ENCODE data around the gene KRTAP10-7.
"Not testable (repeated sequence)": the region's sequence is repeated elsewhere in the genome, so short reads cannot be mapped to it uniquely, and the experiment has no call there.

Gene KRTAP10-7

GRCh38 chr21:44609193-44609592 lies 8.8 kb downstream of the KRTAP10-7 start:
- Histone ChIP-seq H3K36me3 (ENCODE audit: control insufficient read depth, low read length) (no peaks in the 10 kb centered on the region), H3K4me2 (ENCODE audit: low read length) (no peak overlapping the region), H3K79me2 (ENCODE audit: control insufficient read depth, low read length) (no peaks in the 10 kb centered on the region), H4K20me1 (ENCODE audit: control insufficient read depth, insufficient read depth, low read depth, low read length) (no peaks in the 10 kb centered on the region), H3K9me2 (replicated peaks; ENCODE audit: control insufficient read depth, low read length) (no peaks in the 10 kb centered on the region), H3K4me3 (ENCODE audit: low read length) (no peak overlapping the region), H3K27ac (ENCODE audit: low read depth, low read length) (no peak overlapping the region), H3K4me1 (ENCODE audit: control insufficient read depth, low read length) (no peaks in the 10 kb centered on the region), H3F3A (ENCODE audit: control insufficient read depth, insufficient read depth) (no peaks in the 10 kb centered on the region), H3K9me3 (ENCODE audit: control insufficient read depth, insufficient read depth, low read length) (peaks cover 14% of the 10 kb centered on the region), H3K27me3 (ENCODE audit: control insufficient read depth, low read length) (no peaks in the 10 kb centered on the region)
- no peak for TF ChIP-seq CTCF (IDR thresholded peaks at IDR 0.05; ENCODE audit: low read depth, low read length, poor library complexity, severe bottlenecking)
- TF ChIP-seq EZH2phosphoT487 (IDR thresholded peaks at IDR 0.05; ENCODE audit: borderline replicate concordance, low read length), result no peak

- not testable (repeated sequence) for H4K20me1 ChIP-seq (ENCODE audit: control insufficient read depth, insufficient read depth, low read depth, low read length); H3K4me2 ChIP-seq (ENCODE audit: low read length)
Observed at GRCh38 chr21:44610157-44610843, 9.9 kb downstream of the KRTAP10-7 start.

GRCh38 chr21:44611551-44611950 lies 11.2 kb downstream of the KRTAP10-7 start:
- Histone ChIP-seq H3K36me3 (ENCODE audit: control insufficient read depth, low read length) (no peaks in the 10 kb centered on the region), H3K79me2 (ENCODE audit: control insufficient read depth, low read length) (no peaks in the 10 kb centered on the region), H3K9me2 (replicated peaks; ENCODE audit: control insufficient read depth, low read length) (no peaks in the 10 kb centered on the region), H3K27me3 (ENCODE audit: control insufficient read depth, low read length) (no peaks in the 10 kb centered on the region), H3K4me1 (ENCODE audit: control insufficient read depth, low read length) (no peaks in the 10 kb centered on the region), H3K27ac (ENCODE audit: low read depth, low read length) (no peak overlapping the region), H3K4me2 (ENCODE audit: low read length) (no peak overlapping the region), H3F3A (ENCODE audit: control insufficient read depth, insufficient read depth) (no peaks in the 10 kb centered on the region), H3K9me3 (ENCODE audit: control insufficient read depth, insufficient read depth, low read length) (peaks cover 17% of the 10 kb centered on the region), H4K20me1 (ENCODE audit: control insufficient read depth, insufficient read depth, low read depth, low read length) (no peaks in the 10 kb centered on the region), H3K4me3 (ENCODE audit: low read length) (no peak overlapping the region)
- no peak for TF ChIP-seq EZH2phosphoT487 (IDR thresholded peaks at IDR 0.05; ENCODE audit: borderline replicate concordance, low read length)
- TF ChIP-seq CTCF (IDR thresholded peaks at IDR 0.05; ENCODE audit: low read depth, low read length, poor library complexity, severe bottlenecking), result no peak

More at GRCh38 chr21:44610157-44610843, 9.9 kb downstream of the KRTAP10-7 start:
- H3K4me3 ChIP-seq (ENCODE audit: low read length); H3K36me3 ChIP-seq (ENCODE audit: control insufficient read depth, low read length); H3K27ac ChIP-seq (ENCODE audit: low read depth, low read length); H3K79me2 ChIP-seq (ENCODE audit: control insufficient read depth, low read length); H3F3A ChIP-seq (ENCODE audit: control insufficient read depth, insufficient read depth); H3K4me1 ChIP-seq (ENCODE audit: control insufficient read depth, low read length); H3K9me2 ChIP-seq (replicated peaks; ENCODE audit: control insufficient read depth, low read length); H3K27me3 ChIP-seq (ENCODE audit: control insufficient read depth, low read length): not testable (repeated sequence)
- H3K9me3 ChIP-seq (ENCODE audit: control insufficient read depth, insufficient read depth, low read length), result peaks cover 17% of the 10 kb centered on the region

GRCh38 chr21:44612029-44612486 lies 11.7 kb downstream of the KRTAP10-7 start, which contains the start of gene KRTAP10-8:
Gene KRTAP10-8, plus strand, starts transcription at chr21:44612079. Its CDS starts 22 bp downstream, at chr21:44612101.
- Histone ChIP-seq H3K9me2 (replicated peaks; ENCODE audit: control insufficient read depth, low read length) (no peaks in the 10 kb centered on the region), H3K27me3 (ENCODE audit: control insufficient read depth, low read length) (no peaks in the 10 kb centered on the region), H4K20me1 (ENCODE audit: control insufficient read depth, insufficient read depth, low read depth, low read length) (no peaks in the 10 kb centered on the region), H3F3A (ENCODE audit: control insufficient read depth, insufficient read depth) (no peaks in the 10 kb centered on the region), H3K36me3 (ENCODE audit: control insufficient read depth, low read length) (no peaks in the 10 kb centered on the region), H3K27ac (ENCODE audit: low read depth, low read length) (no peak within 1 kb of the TSS), H3K4me1 (ENCODE audit: control insufficient read depth, low read length) (no peaks in the 10 kb centered on the region), H3K4me2 (ENCODE audit: low read length) (no peak within 1 kb of the TSS), H3K79me2 (ENCODE audit: control insufficient read depth, low read length) (no peaks in the 10 kb centered on the region), H3K4me3 (ENCODE audit: low read length) (no peak within 1 kb of the TSS), H3K9me3 (ENCODE audit: control insufficient read depth, insufficient read depth, low read length) (peaks cover 17% of the 10 kb centered on the region)
- no peak for TF ChIP-seq EZH2phosphoT487 (IDR thresholded peaks at IDR 0.05; ENCODE audit: borderline replicate concordance, low read length)
- TF ChIP-seq CTCF (IDR thresholded peaks at IDR 0.05; ENCODE audit: low read depth, low read length, poor library complexity, severe bottlenecking), result no peak
